ENCODE data around the gene CD274. TPM values are rescaled to one million over a fixed set of nuclear protein-coding genes. Genes with fewer than 3 reads are reported as not detected.

CD274 gene
- total and polyA plus RNA-seq, 2 donors from 2014 or later = 2.0 to 5.0 TPM

GRCh38 chr9:5485378-5486085 lies 35.2 kb downstream of the CD274 start:
- no peak overlapping the region for H3K27ac ChIP-seq (ENCODE audit: low read depth in 2 of 2, low read length in 2 of 2)
- DNase-seq = no peak
- no peaks in the 10 kb centered on the region for H3K36me3 ChIP-seq (ENCODE audit: control insufficient read depth in 2 of 3, insufficient read depth in 3 of 3, low read length in 3 of 3)
- H3K4me3 ChIP-seq (ENCODE audit: low read length in 3 of 3) = no peak overlapping the region
- intact Hi-C loops (cut with DNase I) = no loop called here
- no peak overlapping the region for H3K9ac ChIP-seq (ENCODE audit: low read length in 3 of 3)
- H3K27me3 ChIP-seq (ENCODE audit: control insufficient read depth, insufficient read depth, low read length) = no peaks in the 10 kb centered on the region
- no peak for FAIRE-seq
- no peaks in the 10 kb centered on the region for H3K9me3 ChIP-seq (ENCODE audit: control insufficient read depth in 2 of 3, insufficient read depth in 1 of 3, low read length in 3 of 3)
- no peak for TF ChIP-seq CTCF (IDR thresholded peaks at IDR 0.05; ENCODE audit: borderline replicate concordance, extremely low read depth, insufficient read depth)
- H3K4me1 ChIP-seq (ENCODE audit: control insufficient read depth in 2 of 3, insufficient read depth in 2 of 3, low read depth in 1 of 3, low read length in 3 of 3) = no peaks in the 10 kb centered on the region

GRCh38 chr9:5486988-5487387 lies 36.6 kb downstream of the CD274 start:
- TF ChIP-seq CTCF (IDR thresholded peaks at IDR 0.05; ENCODE audit: borderline replicate concordance, extremely low read depth, insufficient read depth) = no peak
- H3K27ac ChIP-seq (ENCODE audit: low read depth in 2 of 2, low read length in 2 of 2) = no peak overlapping the region
- H3K9ac ChIP-seq (ENCODE audit: low read length in 3 of 3) = no peak overlapping the region
- FAIRE-seq (no peak), DNase-seq (no peak)
- intact Hi-C loops (cut with DNase I) = no loop called here
- no peaks in the 10 kb centered on the region for H3K9me3 ChIP-seq (ENCODE audit: control insufficient read depth in 2 of 3, insufficient read depth in 1 of 3, low read length in 3 of 3)
- no peaks in the 10 kb centered on the region for H3K36me3 ChIP-seq (ENCODE audit: control insufficient read depth in 2 of 3, insufficient read depth in 3 of 3, low read length in 3 of 3)
- H3K4me3 ChIP-seq (ENCODE audit: low read length in 3 of 3) = no peak overlapping the region
- no peaks in the 10 kb centered on the region for H3K4me1 ChIP-seq (ENCODE audit: control insufficient read depth in 2 of 3, insufficient read depth in 2 of 3, low read depth in 1 of 3, low read length in 3 of 3)
- H3K27me3 ChIP-seq (ENCODE audit: control insufficient read depth, insufficient read depth, low read length) = no peaks in the 10 kb centered on the region

GRCh38 chr9:5488221-5489008 lies 38.1 kb downstream of the CD274 start:
- Histone ChIP-seq H3K27ac (ENCODE audit: low read depth in 2 of 2, low read length in 2 of 2) (no peak overlapping the region), H3K9me3 (ENCODE audit: control insufficient read depth in 2 of 3, insufficient read depth in 1 of 3, low read length in 3 of 3) (no peaks in the 10 kb centered on the region), H3K27me3 (ENCODE audit: control insufficient read depth, insufficient read depth, low read length) (no peaks in the 10 kb centered on the region), H3K4me1 (ENCODE audit: control insufficient read depth in 2 of 3, insufficient read depth in 2 of 3, low read depth in 1 of 3, low read length in 3 of 3) (no peaks in the 10 kb centered on the region), H3K9ac (ENCODE audit: low read length in 3 of 3) (no peak overlapping the region), H3K36me3 (ENCODE audit: control insufficient read depth in 2 of 3, insufficient read depth in 3 of 3, low read length in 3 of 3) (no peaks in the 10 kb centered on the region), H3K4me3 (ENCODE audit: low read length in 3 of 3) (no peak overlapping the region)
- DNase-seq (no peak), FAIRE-seq (no peak)
- intact Hi-C loops (cut with DNase I) = no loop called here
- no peak for TF ChIP-seq CTCF (IDR thresholded peaks at IDR 0.05; ENCODE audit: borderline replicate concordance, extremely low read depth, insufficient read depth)
